Measurements from ENCODE around the gene INSIG2.
A peak's percentile ranks its signal among the peaks of the same experiment; 100 is the strongest.

INSIG2 gene

GRCh38 chr2:118106926-118107325 is 18.7 kb downstream of the INSIG2 start:
- no peak for TF ChIP-seq POLR2A (IDR thresholded peaks at IDR 0.05; ENCODE audit: low read depth, low read length)
- DNase-seq (ENCODE audit: insufficient read length) = no peak
- FAIRE-seq = no peak

- TF ChIP-seq POLR2A (IDR thresholded peaks at IDR 0.05; ENCODE audit: low read depth, low read length) = no peak
- TF ChIP-seq POLR2AphosphoS5 (IDR thresholded peaks at IDR 0.05; ENCODE audit: low read depth, low read length) = no peak
- no peak for TF ChIP-seq TAF1 (IDR thresholded peaks at IDR 0.05; ENCODE audit: borderline replicate concordance, low read depth, low read length)
- FAIRE-seq (no peak), DNase-seq (ENCODE audit: insufficient read length) (no peak)
Measured at GRCh38 chr2:118110310-118110709, 22.0 kb downstream of the INSIG2 start.

- DNase-seq (ENCODE audit: insufficient read length) (no peak), FAIRE-seq (no peak)
Measured at GRCh38 chr2:118110991-118111390, 22.7 kb downstream of the INSIG2 start.

GRCh38 chr2:118112771-118113334 is 24.6 kb downstream of the INSIG2 start:
- FAIRE-seq = peak; percentile 50
- DNase-seq (ENCODE audit: insufficient read length) = no peak
- no peak for TF ChIP-seq POLR2AphosphoS5 (IDR thresholded peaks at IDR 0.05; ENCODE audit: low read depth, low read length)
- TF ChIP-seq POLR2A (IDR thresholded peaks at IDR 0.05; ENCODE audit: low read depth, low read length) = no peak
- TF ChIP-seq TAF1 (IDR thresholded peaks at IDR 0.05; ENCODE audit: borderline replicate concordance, low read depth, low read length) = no peak

More at GRCh38 chr2:118110991-118111390, 22.7 kb downstream of the INSIG2 start:
- TF ChIP-seq POLR2A (IDR thresholded peaks at IDR 0.05; ENCODE audit: low read depth, low read length) (no peak), TAF1 (IDR thresholded peaks at IDR 0.05; ENCODE audit: borderline replicate concordance, low read depth, low read length) (no peak), POLR2AphosphoS5 (IDR thresholded peaks at IDR 0.05; ENCODE audit: low read depth, low read length) (no peak)

GRCh38 chr2:118114863-118115262 is 26.6 kb downstream of the INSIG2 start:
- TF ChIP-seq TAF1 (IDR thresholded peaks at IDR 0.05; ENCODE audit: borderline replicate concordance, low read depth, low read length) (no peak), POLR2A (IDR thresholded peaks at IDR 0.05; ENCODE audit: low read depth, low read length) (no peak), POLR2AphosphoS5 (IDR thresholded peaks at IDR 0.05; ENCODE audit: low read depth, low read length) (no peak)
- FAIRE-seq = no peak
- no peak for DNase-seq (ENCODE audit: insufficient read length)

- no peak for DNase-seq (ENCODE audit: insufficient read length)
- FAIRE-seq = no peak
Measured at GRCh38 chr2:118115761-118116160, 27.5 kb downstream of the INSIG2 start.

GRCh38 chr2:118118479-118118878 is 30.2 kb downstream of the INSIG2 start:
- FAIRE-seq (no peak), DNase-seq (ENCODE audit: insufficient read length) (no peak)
- TF ChIP-seq POLR2A (IDR thresholded peaks at IDR 0.05; ENCODE audit: low read depth, low read length) = no peak
- no peak for TF ChIP-seq POLR2AphosphoS5 (IDR thresholded peaks at IDR 0.05; ENCODE audit: low read depth, low read length)
- no peak for TF ChIP-seq TAF1 (IDR thresholded peaks at IDR 0.05; ENCODE audit: borderline replicate concordance, low read depth, low read length)

More at GRCh38 chr2:118115761-118116160, 27.5 kb downstream of the INSIG2 start:
- TF ChIP-seq POLR2A (IDR thresholded peaks at IDR 0.05; ENCODE audit: low read depth, low read length) (no peak), TAF1 (IDR thresholded peaks at IDR 0.05; ENCODE audit: borderline replicate concordance, low read depth, low read length) (no peak)

GRCh38 chr2:118119158-118119727 is 31.0 kb downstream of the INSIG2 start:
- no peak for DNase-seq (ENCODE audit: insufficient read length)
- no peak for FAIRE-seq
- TF ChIP-seq POLR2A (IDR thresholded peaks at IDR 0.05; ENCODE audit: low read depth, low read length) = no peak
- TF ChIP-seq POLR2AphosphoS5 (IDR thresholded peaks at IDR 0.05; ENCODE audit: low read depth, low read length) = no peak
- TF ChIP-seq TAF1 (IDR thresholded peaks at IDR 0.05; ENCODE audit: borderline replicate concordance, low read depth, low read length) = no peak

- FAIRE-seq = no peak
- TF ChIP-seq TAF1 (IDR thresholded peaks at IDR 0.05; ENCODE audit: borderline replicate concordance, low read depth, low read length) (no peak), POLR2AphosphoS5 (IDR thresholded peaks at IDR 0.05; ENCODE audit: low read depth, low read length) (no peak)
- no peak for DNase-seq (ENCODE audit: insufficient read length)
Measured at GRCh38 chr2:118119761-118120400, 31.6 kb downstream of the INSIG2 start.

- TF ChIP-seq TAF1 (IDR thresholded peaks at IDR 0.05; ENCODE audit: borderline replicate concordance, low read depth, low read length) (no peak), POLR2A (IDR thresholded peaks at IDR 0.05; ENCODE audit: low read depth, low read length) (no peak), POLR2AphosphoS5 (IDR thresholded peaks at IDR 0.05; ENCODE audit: low read depth, low read length) (no peak)
- DNase-seq (ENCODE audit: insufficient read length) (no peak), FAIRE-seq (no peak)
Measured at GRCh38 chr2:118120401-118120780, 32.1 kb downstream of the INSIG2 start.

GRCh38 chr2:118121101-118121500 is 32.8 kb downstream of the INSIG2 start:
- FAIRE-seq = no peak
- no peak for DNase-seq (ENCODE audit: insufficient read length)
- no peak for TF ChIP-seq TAF1 (IDR thresholded peaks at IDR 0.05; ENCODE audit: borderline replicate concordance, low read depth, low read length)

- DNase-seq (ENCODE audit: insufficient read length) = no peak
- no peak for FAIRE-seq
- TF ChIP-seq POLR2AphosphoS5 (IDR thresholded peaks at IDR 0.05; ENCODE audit: low read depth, low read length) (no peak), TAF1 (IDR thresholded peaks at IDR 0.05; ENCODE audit: borderline replicate concordance, low read depth, low read length) (no peak), POLR2A (IDR thresholded peaks at IDR 0.05; ENCODE audit: low read depth, low read length) (no peak)
Measured at GRCh38 chr2:118121986-118122524, 33.8 kb downstream of the INSIG2 start.

Measured in GM12892 (cell line).